Measurements from ENCODE around the gene INTS6. TPM values are rescaled to one million over a fixed set of nuclear protein-coding genes. Genes with fewer than 3 reads are reported as not detected.

Gene INTS6
- total RNA-seq, 2 experiments from 2014 or later: 45.6 to 58.7 TPM

DNA sequence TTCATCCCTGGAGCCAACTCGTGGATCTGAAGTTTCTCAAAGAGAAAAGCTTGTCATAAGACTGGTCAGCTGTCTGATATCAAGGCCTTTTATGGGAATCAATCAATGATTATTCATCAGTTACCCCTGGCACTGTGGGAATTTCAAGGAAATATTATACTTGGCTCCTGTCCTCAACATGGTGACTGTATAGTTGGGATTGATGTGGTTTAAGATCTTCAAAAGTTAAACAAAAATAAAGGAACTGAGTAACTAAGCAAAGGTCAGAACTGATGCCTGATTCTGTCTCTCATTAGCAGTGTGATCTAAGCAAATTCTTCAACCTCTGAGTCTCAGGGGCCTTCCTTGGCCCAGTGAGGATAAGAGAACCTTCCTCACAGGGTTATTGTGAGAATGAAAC, 135.6 kb downstream of the INTS6 start:
- H3K4me3 ChIP-seq (ENCODE audit: low read depth, low read length, poor library complexity, severe bottlenecking): no peak overlapping the region
- no TSS peak for BruUV-seq (replicated peaks)
- H2AFZ ChIP-seq (ENCODE audit: low read length): no peak overlapping the region
- H3K36me3 ChIP-seq (ENCODE audit: insufficient read depth, low read length): no peaks in the 10 kb centered on the region
- no peak for DNase-seq (ENCODE audit: low spot score)
- H3K4me1 ChIP-seq (ENCODE audit: insufficient read depth, low read length, poor library complexity, severe bottlenecking): no peaks in the 10 kb centered on the region
- H3K4me2 ChIP-seq (ENCODE audit: low read length): no peak overlapping the region
- TF ChIP-seq EZH2phosphoT487 (IDR thresholded peaks at IDR 0.05; ENCODE audit: borderline replicate concordance, low read depth, low read length): no peak
- no peak for TF ChIP-seq CTCF (conservative IDR thresholded peaks at IDR 0.05; ENCODE audit: low read length)
- no peak overlapping the region for H3K27ac ChIP-seq (ENCODE audit: low read depth, low read length, poor library complexity, severe bottlenecking)
- ChIA-PET POLR2A (no interaction called here), CTCF (ENCODE audit: unreplicated experiment) (no interaction called here)
- no peaks in the 10 kb centered on the region for H3K9me3 ChIP-seq (ENCODE audit: low read length)
- intact Hi-C loops (cut with micrococcal nuclease; ENCODE audit: unreplicated experiment): no loop called here
- no peaks in the 10 kb centered on the region for H4K20me1 ChIP-seq (ENCODE audit: insufficient read depth, low read length)
- H3K9me2 ChIP-seq (ENCODE audit: insufficient read depth, low read length): no peaks in the 10 kb centered on the region
- H3K79me2 ChIP-seq (ENCODE audit: insufficient read depth, low read depth, low read length): no peaks in the 10 kb centered on the region

GRCh38 chr13:51313619-51314018, 139.2 kb downstream of the INTS6 start:
- ChIA-PET CTCF (ENCODE audit: unreplicated experiment) (no interaction called here), POLR2A (no interaction called here)

More at GRCh38 chr13:51313619-51314018, 139.2 kb downstream of the INTS6 start:
- Histone ChIP-seq H3K9me2 (ENCODE audit: insufficient read depth, low read length) (no peaks in the 10 kb centered on the region), H3K4me3 (ENCODE audit: low read depth, low read length, poor library complexity, severe bottlenecking) (no peak overlapping the region), H3K79me2 (ENCODE audit: insufficient read depth, low read depth, low read length) (no peaks in the 10 kb centered on the region), H3K4me1 (ENCODE audit: insufficient read depth, low read length, poor library complexity, severe bottlenecking) (no peaks in the 10 kb centered on the region), H2AFZ (ENCODE audit: low read length) (no peak overlapping the region), H4K20me1 (ENCODE audit: insufficient read depth, low read length) (no peaks in the 10 kb centered on the region), H3K27ac (ENCODE audit: low read depth, low read length, poor library complexity, severe bottlenecking) (no peak overlapping the region), H3K4me2 (ENCODE audit: low read length) (no peak overlapping the region), H3K9me3 (ENCODE audit: low read length) (no peaks in the 10 kb centered on the region), H3K36me3 (ENCODE audit: insufficient read depth, low read length) (no peaks in the 10 kb centered on the region)
- no TSS peak for BruUV-seq (replicated peaks)
- no peak for DNase-seq (ENCODE audit: low spot score)
- intact Hi-C loops (cut with micrococcal nuclease; ENCODE audit: unreplicated experiment): no loop called here
- TF ChIP-seq CTCF (conservative IDR thresholded peaks at IDR 0.05; ENCODE audit: low read length): no peak
- no peak for TF ChIP-seq EZH2phosphoT487 (IDR thresholded peaks at IDR 0.05; ENCODE audit: borderline replicate concordance, low read depth, low read length)

All from OCI-LY7 (cell line).